HCT116 (cell line): ENCODE results near the gene SSR2.

Experiments used
- CTCF ChIP-seq, 3 experiments: fragments of 200-600 bp in 1 of 3; sonication (generic) in 1 of 3; IDR thresholded peaks in 2 of 3; conservative IDR thresholded peaks in 1 of 3; 2 replicates each; pipeline ENCODE4 v1.5.1; 2012 to 2017; ENCODE audit warnings: low read depth in 2 of 3, low read length in 2 of 3, antibody characterized with exemption in 1 of 3, borderline replicate concordance in 1 of 3, control low read depth in 1 of 3, mild to moderate bottlenecking in 1 of 3, mixed read lengths in 1 of 3, mixed run types in 1 of 3, moderate library complexity in 1 of 3; ENCODE audit not compliant: insufficient read depth in 1 of 3
- EGR1 ChIP-seq: IDR thresholded peaks from 2 replicates; pipeline ENCODE4 v1.6.1; 2012; ENCODE audit warnings: low read depth
- EZH2 ChIP-seq: fragments of 200-600 bp; sonication (generic); IDR thresholded peaks from 2 replicates; pipeline ENCODE4 v1.6.1; 2017; ENCODE audit warnings: antibody characterized with exemption, mixed run types
- EZH2phosphoT487 ChIP-seq: fragments of 200-600 bp; IDR thresholded peaks from 2 replicates; pipeline ENCODE4 v1.6.1; 2018; ENCODE audit warnings: antibody characterized with exemption, borderline replicate concordance
- JUND ChIP-seq: IDR thresholded peaks from 2 replicates; pipeline ENCODE4 v1.6.1; 2012
- MAX ChIP-seq: IDR thresholded peaks from 2 replicates; pipeline ENCODE4 v1.6.1; 2012
- POLR2A ChIP-seq: IDR thresholded peaks from 2 replicates; pipeline ENCODE4 v1.7.0; 2011; ENCODE audit warnings: borderline replicate concordance; ENCODE audit not compliant: insufficient read depth, insufficient read length; ENCODE audit errors: extremely low read depth
- POLR2AphosphoS5 ChIP-seq: IDR thresholded peaks from 2 replicates; pipeline ENCODE4 v1.6.1; 2011; ENCODE audit warnings: mild to moderate bottlenecking, low read depth, low read length, moderate library complexity
- YY1 ChIP-seq: IDR thresholded peaks from 2 replicates; pipeline ENCODE4 v1.6.1; 2011; ENCODE audit warnings: low read length, low read depth, moderate library complexity, mild to moderate bottlenecking; ENCODE audit not compliant: insufficient replicate concordance; ENCODE audit errors: extremely low read depth
- ZBTB33 ChIP-seq: IDR thresholded peaks from 2 replicates; pipeline ENCODE4 v1.6.1; 2011; ENCODE audit warnings: mild to moderate bottlenecking, low read length, moderate library complexity; ENCODE audit not compliant: insufficient replicate concordance; ENCODE audit errors: extremely low read depth
- ZNF274 ChIP-seq: fragments of 200-500 bp; sonication (Bioruptor generic); IDR thresholded peaks from 2 replicates; pipeline ENCODE4 v1.6.1; 2014; ENCODE audit warnings: mild to moderate bottlenecking, low read depth, low read length, inconsistent platforms

GRCh38 chr1:155996166-155996565 lies 24.6 kb downstream of the SSR2 start:
- no peak for TF ChIP-seq ZBTB33
- no peak for TF ChIP-seq EGR1
- TF ChIP-seq JUND: no peak
- no peak for TF ChIP-seq EZH2
- no peak for TF ChIP-seq ZNF274
- no peak for TF ChIP-seq POLR2A
- no peak for TF ChIP-seq POLR2AphosphoS5
- TF ChIP-seq MAX: no peak
- no peak for TF ChIP-seq CTCF (IDR thresholded peaks at IDR 0.05 in 2 of 3, conservative IDR thresholded peaks at IDR 0.05 in 1 of 3; ENCODE audit: borderline replicate concordance in 1 of 3, insufficient read depth in 1 of 3, low read depth in 2 of 3, low read length in 2 of 3)
- TF ChIP-seq YY1: no peak
- no peak for TF ChIP-seq EZH2phosphoT487
